Left kidney (tissue), 2 donors: Measurements from ENCODE around the gene CLASP2. TPM values are rescaled to one million over a fixed set of nuclear protein-coding genes. Genes with fewer than 3 reads are reported as not detected.
"Not testable (repeated sequence)": the region's sequence is repeated elsewhere in the genome, so short reads cannot be mapped to it uniquely, and the experiment has no call there.

Experiments
- DNase-seq: peaks from one replicate; pipeline ENCODE4 v3.0.0-alpha.2; 2013
- polyA plus RNA-seq: library from polyadenylated mRNA; unstranded; fragments of 120-200 nt; gene quantifications from one replicate; pipeline ENCODE4 v1.2.1, GENCODE V29; 2013; ENCODE audit not compliant: insufficient read length

Gene CLASP2
- polyA plus RNA-seq, 1 donor: 73.0 TPM

DNA sequence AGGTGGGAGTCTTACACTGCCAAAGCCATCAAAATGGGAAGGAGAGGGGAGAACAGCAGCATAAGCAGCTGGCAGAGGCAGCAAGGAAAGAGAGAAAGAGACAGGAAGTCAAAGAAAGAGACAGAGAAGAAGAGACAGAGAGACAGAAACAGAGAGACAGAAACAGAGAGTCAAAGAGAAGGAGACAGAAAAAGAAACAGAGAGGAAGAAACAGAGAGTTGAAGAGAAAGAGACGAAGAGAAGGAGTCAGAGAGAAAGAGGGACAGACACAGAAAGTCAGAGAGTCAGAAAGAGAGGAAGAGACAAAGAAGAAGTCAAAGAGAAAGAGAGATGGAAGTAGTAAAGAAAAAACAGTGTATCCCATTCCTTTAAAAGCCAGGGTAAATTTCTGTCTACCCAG is 266.1 kb downstream of the CLASP2 start:
- not testable (repeated sequence) for DNase-seq

DNA sequence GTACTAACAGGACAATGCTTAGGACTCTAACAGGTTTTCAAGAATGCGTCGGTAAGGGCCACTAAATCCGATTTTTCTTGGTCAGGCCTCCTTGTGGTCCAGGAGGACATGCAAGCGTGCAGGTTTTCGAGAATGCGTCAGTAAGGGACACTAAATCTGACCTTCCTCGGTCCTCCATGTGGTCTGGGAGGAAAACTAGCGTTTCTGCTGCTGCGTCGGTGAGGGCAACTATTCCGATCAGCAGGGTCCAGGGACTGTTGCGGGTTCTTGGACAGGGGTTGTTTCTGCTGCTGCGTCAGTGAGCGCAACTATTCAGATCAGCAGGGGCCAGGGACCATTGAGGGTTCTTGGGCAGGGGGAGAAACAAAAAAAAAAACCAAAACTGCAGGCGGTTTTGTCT is 270.1 kb downstream of the CLASP2 start:
- DNase-seq: no peak

DNA sequence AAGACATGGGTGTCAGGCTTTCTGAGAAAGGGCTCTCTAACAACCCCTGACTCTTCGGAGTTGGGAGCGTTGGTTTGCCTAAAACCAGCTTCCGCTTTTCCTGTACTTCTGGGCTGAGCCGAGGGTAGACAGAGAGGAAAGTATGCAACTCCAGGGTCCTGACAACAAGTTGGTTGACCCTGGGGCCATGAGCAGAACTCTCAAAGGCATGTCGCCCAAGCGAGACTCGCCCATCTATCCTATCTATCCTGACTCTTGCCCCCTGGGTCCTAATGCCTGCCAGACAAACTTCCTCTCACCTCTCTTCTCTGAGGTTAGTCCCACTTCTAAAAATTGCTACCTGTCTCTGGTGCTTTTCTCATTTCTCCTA is 270.8 kb downstream of the CLASP2 start:
- DNase-seq: not testable (repeated sequence)

Other genes with a start within 250 kb of the CLASP2 start
- 170 TPM for gene PDCD6IP, start 80.4 kb upstream of the CLASP2 start, polyA plus RNA-seq